22Rv1 (cell line): ENCODE results near the gene GNG7.

Experiments
- CTCF ChIP-seq: fragments of 450-650 bp; IDR thresholded peaks from 2 replicates; pipeline ENCODE4 v1.5.1; 2017; ENCODE audit warnings: mild to moderate bottlenecking
- ZFX ChIP-seq: fragments of 450-650 bp; IDR thresholded peaks from 2 replicates; pipeline ENCODE4 v1.6.1; 2017; ENCODE audit warnings: antibody characterized with exemption, borderline replicate concordance

- TF ChIP-seq CTCF (no peak), ZFX (no peak)
Measured at GRCh38 chr19:2482354-2483038, 220.0 kb downstream of the GNG7 start.
